HEK293 (cell line): ENCODE measurements around the gene TCEA2.

Experiments
- CTCF ChIA-PET: fragments of 350-600 bp; formaldehyde crosslinking; extraction: SDS; loops from one replicate; lab custom pipeline; 2021; ENCODE audit warnings: antibody characterized with exemption; lab: Yijun Ruan, JAX
- POLR2A ChIA-PET: fragments of 300-600 bp; formaldehyde crosslinking; extraction: SDS; loops from one replicate; lab custom pipeline; 2020; ENCODE audit warnings: antibody characterized with exemption, inconsistent platforms; lab: Yijun Ruan, JAX
- H3K27ac ChIP-seq: fragments of 200-500 bp; sonication (Bioruptor generic); 2 replicates; pipeline ENCODE4 v1.5.1; 2014; ENCODE audit warnings: low read depth, low read length, control low read depth, inconsistent platforms; ENCODE audit errors: extremely low read depth
- H3K36me3 ChIP-seq, 2 experiments: fragments of 200-500 bp in 1 of 2; sonication (Bioruptor generic) in 1 of 2; 1 replicate in 1 of 2; 2 replicates in 1 of 2; pipeline ENCODE4 v1.5.1; 2014 to 2017; ENCODE audit warnings: inconsistent platforms in 2 of 2, low read length in 2 of 2; ENCODE audit not compliant: control insufficient read depth in 2 of 2, insufficient read depth in 1 of 2
- H3K4me1 ChIP-seq: fragments of 200-500 bp; sonication (Bioruptor generic); 2 replicates; pipeline ENCODE4 v1.5.1; 2014; ENCODE audit warnings: mild to moderate bottlenecking, low read length, inconsistent platforms; ENCODE audit not compliant: control insufficient read depth, insufficient read depth
- H3K4me3 ChIP-seq: 2 replicates; pipeline ENCODE4 v1.5.1; 2011; ENCODE audit warnings: low read depth, mild to moderate bottlenecking, control low read depth, low read length, moderate library complexity
- H3K9me3 ChIP-seq: fragments of 200-500 bp; sonication (Bioruptor generic); 2 replicates; pipeline ENCODE4 v1.5.1; 2014; ENCODE audit warnings: low read depth, low read length, inconsistent platforms; ENCODE audit not compliant: control insufficient read depth, insufficient read depth
- GLIS1 ChIP-seq: fragments of 450-650 bp; formaldehyde crosslinking; IDR thresholded peaks from 2 replicates; pipeline ENCODE4 v1.5.1; 2016; ENCODE audit warnings: missing biosample characterization, missing genetic modification characterization
- PATZ1 ChIP-seq: fragments of 450-650 bp; formaldehyde crosslinking; IDR thresholded peaks from 2 replicates; pipeline ENCODE4 v1.5.1; 2016; ENCODE audit warnings: missing biosample characterization, missing genetic modification characterization
- REST ChIP-seq: fragments of 450-650 bp; formaldehyde crosslinking; IDR thresholded peaks from 2 replicates; pipeline ENCODE4 v1.5.1; 2016; ENCODE audit warnings: missing biosample characterization, missing genetic modification characterization
- SP3 ChIP-seq: fragments of 450-650 bp; formaldehyde crosslinking; IDR thresholded peaks from 2 replicates; pipeline ENCODE4 v1.5.1; 2016; ENCODE audit warnings: missing biosample characterization, missing genetic modification characterization
- ZBTB26 ChIP-seq: fragments of 450-650 bp; formaldehyde crosslinking; optimal IDR thresholded peaks from 2 replicates; pipeline ENCODE3; 2016; ENCODE audit warnings: missing biosample characterization, mild to moderate bottlenecking, missing genetic modification characterization
- ZIC2 ChIP-seq: fragments of 450-650 bp; formaldehyde crosslinking; IDR thresholded peaks from 2 replicates; pipeline ENCODE4 v1.5.1; 2016; ENCODE audit warnings: missing biosample characterization, missing genetic modification characterization
- ZNF2 ChIP-seq: fragments of 450-650 bp; formaldehyde crosslinking; IDR thresholded peaks from 2 replicates; pipeline ENCODE4 v1.5.1; 2016; ENCODE audit warnings: missing biosample characterization, missing genetic modification characterization
- ZNF302 ChIP-seq: fragments of 450-650 bp; formaldehyde crosslinking; IDR thresholded peaks from 2 replicates; pipeline ENCODE4 v1.5.1; 2016; ENCODE audit warnings: missing biosample characterization, missing genetic modification characterization, low read depth
- ZNF324 ChIP-seq: fragments of 450-650 bp; formaldehyde crosslinking; IDR thresholded peaks from 2 replicates; pipeline ENCODE4 v1.5.1; 2016; ENCODE audit warnings: missing biosample characterization, missing genetic modification characterization
- ZNF548 ChIP-seq: fragments of 450-650 bp; formaldehyde crosslinking; IDR thresholded peaks from 2 replicates; pipeline ENCODE4 v1.5.1; 2016; ENCODE audit warnings: missing biosample characterization, missing genetic modification characterization
- ZNF549 ChIP-seq: fragments of 450-650 bp; IDR thresholded peaks from 2 replicates; pipeline ENCODE4 v1.5.1; 2018; ENCODE audit warnings: missing biosample characterization, missing genetic modification characterization, mild to moderate bottlenecking, inconsistent platforms, moderate library complexity
- ZNF596 ChIP-seq: fragments of 450-650 bp; IDR thresholded peaks from 2 replicates; pipeline ENCODE4 v1.5.0; 2018; ENCODE audit warnings: missing biosample characterization, mild to moderate bottlenecking, missing genetic modification characterization, moderate library complexity
- ZNF600 ChIP-seq: fragments of 450-650 bp; formaldehyde crosslinking; IDR thresholded peaks from 2 replicates; pipeline ENCODE4 v1.5.1; 2016; ENCODE audit warnings: missing biosample characterization, missing genetic modification characterization

Gene TCEA2

GRCh38 chr20:64091770-64092169 is 28.8 kb downstream of the TCEA2 start:
- Histone ChIP-seq H3K36me3 (no peaks in the 10 kb centered on the region), H3K9me3 (no peaks in the 10 kb centered on the region), H3K27ac (no peak overlapping the region), H3K4me1 (no peaks in the 10 kb centered on the region), H3K4me3 (no peak overlapping the region)
- TF ChIP-seq ZNF549 (tag by site-specific recombination) (no peak), GLIS1 (tag by site-specific recombination) (peak; percentile 56; the same call in 1 of the 2 replicates), ZNF600 (tag by site-specific recombination) (peak; percentile 61; the same call in 1 of the 2 replicates), SP3 (tag by site-specific recombination) (no peak), ZNF302 (tag by site-specific recombination) (no peak), PATZ1 (tag by site-specific recombination) (0 out of 2 replicates have a peak, but pooled peaks have one; percentile 11)
- ChIA-PET POLR2A (interaction anchor here (1.5 kb wide), 1 partner anchor 111 kb away, joined by 3 read pairs; no protein-coding TSS in a partner anchor), CTCF (interaction anchor here (1.1 kb wide), 1 partner anchor 16 kb away, joined by 3 read pairs; the partner anchor contains the start of gene NPBWR2)

GRCh38 chr20:64092258-64093012 is 29.4 kb downstream of the TCEA2 start:
- Histone ChIP-seq H3K4me1 (no peaks in the 10 kb centered on the region), H3K9me3 (no peaks in the 10 kb centered on the region)
- CTCF ChIA-PET, result no interaction called here
- TF ChIP-seq REST (tag by site-specific recombination) (peak; percentile 76), ZIC2 (tag by site-specific recombination) (peak; percentile 69), ZBTB26 (peak; percentile 19), ZNF324 (tag by site-specific recombination) (no peak)
- TF ChIP-seq, all 188 proteins: peak for 3
- POLR2A ChIA-PET, result interaction anchor here (1.5 kb wide), 1 partner anchor 112 kb away, joined by 3 read pairs; no protein-coding TSS in a partner anchor
- Histone ChIP-seq H3K27ac (no peak overlapping the region), H3K36me3 (no peaks in the 10 kb centered on the region), H3K4me3 (no peak overlapping the region)

GRCh38 chr20:64093013-64093503 is 30.1 kb downstream of the TCEA2 start:
- Histone ChIP-seq H3K4me1 (no peaks in the 10 kb centered on the region), H3K4me3 (no peak overlapping the region), H3K9me3 (no peaks in the 10 kb centered on the region), H3K27ac (no peak overlapping the region), H3K36me3 (no peaks in the 10 kb centered on the region)
- TF ChIP-seq ZNF596 (tag by site-specific recombination) (no peak), ZNF2 (tag by site-specific recombination) (no peak), ZNF548 (no peak), GLIS1 (tag by site-specific recombination) (0 out of 2 replicates have a peak, but pooled peaks have one; percentile 12), ZNF600 (tag by site-specific recombination) (peak; percentile 37; the same call in 1 of the 2 replicates)
- POLR2A ChIA-PET, result no interaction called here
- CTCF ChIA-PET, result no interaction called here
